Stimulated activated CD4-positive, alpha-beta T cell treated with anti-CD3 and anti-CD28 coated beads, TNF-alpha, amount 100 ng/mL, for 24 hours (primary cell): Measurements from ENCODE around the gene CHST11.
"Not testable (repeated sequence)": the region's sequence is repeated elsewhere in the genome, so short reads cannot be mapped to it uniquely, and the experiment has no call there.

Source experiments
- DNase-seq, 3 experiments: peaks; one replicate each; pipeline ENCODE4 v3.0.0-alpha.2; 2020; ENCODE audit warnings: low read depth in 3 of 3

CHST11 gene

GRCh38 chr12:104564662-104565061 lies 107.9 kb downstream of the CHST11 start:
- not testable (repeated sequence) for DNase-seq

DNA sequence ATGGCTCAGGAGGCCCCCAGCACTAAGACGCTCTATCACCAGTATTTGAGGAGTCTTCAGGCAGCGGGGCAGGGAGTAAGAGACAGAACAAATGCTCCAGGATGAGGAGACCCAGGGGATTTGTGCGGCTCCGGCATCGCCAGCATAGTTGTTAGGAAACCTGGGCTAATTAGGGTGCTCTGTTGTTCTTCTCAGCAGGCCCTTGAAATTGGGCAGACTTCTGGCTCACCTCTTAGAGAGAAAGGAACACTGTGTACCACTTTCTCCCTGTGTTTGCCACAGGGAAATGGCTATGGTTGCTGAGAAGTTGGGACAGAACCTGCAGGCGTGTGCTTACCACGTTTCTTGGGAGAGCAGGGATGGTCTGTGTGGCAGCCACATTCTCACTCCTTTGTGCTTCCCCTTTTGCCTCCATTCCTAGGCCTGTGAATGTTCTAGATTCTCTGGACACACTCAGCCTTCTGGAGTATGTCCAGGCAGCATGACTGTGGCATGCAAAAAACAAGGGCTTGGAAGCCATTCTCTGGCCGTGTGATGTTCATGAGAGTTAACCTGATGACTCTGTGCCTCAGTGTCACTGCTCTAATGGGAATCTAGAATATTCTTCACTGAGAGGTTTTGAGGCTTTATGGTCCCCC lies 109.0 kb downstream of the CHST11 start:
- DNase-seq = no peak

- DNase-seq = peak in 2 of 3 experiments; percentile 18 to 29
These were observed 109.7 kb downstream of the CHST11 start for GRCh38 chr12:104566244-104566993.

DNA sequence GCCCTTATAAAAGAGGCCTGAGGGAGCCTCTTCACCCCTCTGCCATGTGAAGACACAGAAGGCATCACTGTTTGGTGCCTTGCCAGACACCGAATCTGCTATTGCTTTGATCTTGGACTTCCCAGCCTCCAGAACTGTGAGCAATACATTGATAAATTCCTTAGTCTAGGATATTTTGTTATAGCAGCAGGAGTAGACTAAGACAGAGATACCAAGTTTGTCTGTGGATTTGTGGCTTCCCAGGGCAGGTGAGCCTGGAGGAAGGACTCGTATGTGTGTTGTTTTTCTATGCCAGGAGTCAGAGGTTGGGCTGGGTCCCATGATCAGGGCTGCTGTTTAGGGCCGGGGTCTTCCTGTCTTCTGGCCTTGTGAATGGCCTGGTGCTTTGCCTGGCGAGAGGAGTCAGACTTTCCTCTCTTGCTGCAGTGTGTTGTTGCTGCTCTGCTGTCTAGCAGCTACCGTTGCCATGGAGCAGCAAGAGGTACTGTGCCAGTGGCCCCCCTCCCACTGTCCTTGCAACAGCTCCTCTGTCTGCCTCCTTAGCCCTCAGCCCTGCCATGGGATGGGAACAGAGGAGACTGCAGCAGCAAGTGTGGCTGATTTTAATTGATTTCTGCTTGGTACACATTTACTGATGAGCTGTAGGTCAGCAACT lies 111.2 kb downstream of the CHST11 start:
- no peak for DNase-seq

DNA sequence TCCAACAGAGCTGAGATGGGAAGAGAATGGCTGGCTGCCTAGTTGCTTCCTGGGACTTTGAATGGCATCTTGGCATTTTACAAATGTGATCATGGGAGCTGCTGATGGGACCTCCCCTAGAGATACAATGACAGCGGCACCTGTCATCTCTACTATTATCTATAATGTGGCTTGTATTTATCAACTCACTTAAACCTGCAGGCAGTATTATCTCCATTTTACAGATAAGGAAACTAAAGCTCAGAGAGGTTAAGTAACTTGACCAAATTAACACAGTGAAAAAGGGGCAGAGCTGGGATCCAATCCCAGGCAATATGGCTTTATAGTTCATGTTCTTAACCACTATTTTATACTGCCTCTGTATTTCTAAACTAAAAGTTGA lies 111.7 kb downstream of the CHST11 start:
- no peak for DNase-seq

GRCh38 chr12:104568935-104569334 lies 112.2 kb downstream of the CHST11 start:
- DNase-seq = no peak

- DNase-seq = peak in 1 of 3 experiments; percentile 22
These were observed 112.8 kb downstream of the CHST11 start for GRCh38 chr12:104569346-104570173.

DNA sequence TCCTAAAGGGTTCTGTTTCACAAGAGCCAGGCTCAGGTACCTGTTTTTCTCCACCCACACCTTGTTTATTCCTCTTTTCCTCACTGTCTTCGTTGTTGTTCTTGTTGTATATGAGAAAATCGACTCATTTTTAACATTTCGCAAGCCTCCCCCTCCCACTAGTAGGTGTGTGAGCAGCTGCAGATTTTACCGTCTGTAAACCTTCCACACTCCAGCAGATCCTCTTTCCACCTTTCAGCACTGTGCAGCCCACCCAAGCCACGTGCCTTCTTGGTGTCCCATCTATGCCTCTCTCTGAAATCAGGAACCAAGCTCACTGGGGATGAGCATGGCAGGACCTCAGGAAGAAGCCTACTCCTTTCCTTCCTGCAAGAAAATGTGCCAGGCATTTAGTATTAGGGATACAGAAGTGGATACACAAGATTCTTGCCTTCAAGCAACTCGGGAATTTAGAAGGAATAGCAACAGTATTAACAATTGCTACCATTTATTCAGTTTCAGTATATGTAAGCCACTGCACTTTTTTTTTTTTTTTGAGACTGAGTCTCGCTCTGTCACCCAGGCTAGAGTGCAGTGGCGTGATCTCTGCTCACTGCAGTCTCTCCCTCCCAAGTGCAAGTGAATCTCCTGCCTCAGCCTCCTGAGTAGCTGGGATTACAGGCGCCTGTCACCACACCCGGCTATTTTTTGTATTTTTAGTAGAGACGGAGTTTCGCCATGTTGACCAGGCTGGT lies 113.6 kb downstream of the CHST11 start:
- no peak for DNase-seq

DNA sequence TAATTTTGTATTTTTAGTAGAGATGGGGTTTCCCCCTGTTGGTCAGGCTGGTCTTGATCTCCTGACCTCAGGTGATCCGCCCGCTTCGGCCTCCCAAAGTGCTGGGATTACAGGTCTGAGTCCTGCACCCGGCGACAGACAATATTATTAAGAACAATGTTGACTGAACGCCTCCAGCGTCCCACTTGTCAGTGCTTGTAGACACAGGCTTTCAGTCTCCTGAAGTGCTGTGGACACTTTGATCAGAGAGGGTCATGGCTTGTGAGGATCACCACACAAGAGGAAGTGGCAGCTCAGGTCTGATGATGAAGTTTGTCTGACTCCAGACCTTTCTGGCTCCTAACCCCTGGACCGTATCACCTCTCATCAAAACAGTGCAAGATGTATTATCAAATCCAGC lies 114.6 kb downstream of the CHST11 start:
- DNase-seq = no peak

DNA sequence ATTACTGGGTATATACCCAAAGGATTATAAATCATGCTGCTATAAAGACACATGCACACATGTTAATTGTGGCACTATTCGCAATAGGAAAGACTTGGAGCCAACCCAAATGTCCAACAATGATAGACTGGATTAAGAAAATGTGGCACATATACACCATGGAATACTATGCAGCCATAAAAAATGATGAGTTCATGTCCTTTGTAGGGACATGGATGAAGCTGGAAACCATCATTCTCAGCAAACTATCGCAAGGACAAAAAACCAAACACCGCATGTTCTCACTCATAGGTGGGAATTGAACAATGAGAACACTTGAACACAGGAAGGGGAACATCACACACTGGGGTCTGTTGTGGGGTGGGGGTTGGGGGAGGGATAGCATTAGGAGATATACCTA lies 117.6 kb downstream of the CHST11 start:
- DNase-seq = not testable (repeated sequence)

DNA sequence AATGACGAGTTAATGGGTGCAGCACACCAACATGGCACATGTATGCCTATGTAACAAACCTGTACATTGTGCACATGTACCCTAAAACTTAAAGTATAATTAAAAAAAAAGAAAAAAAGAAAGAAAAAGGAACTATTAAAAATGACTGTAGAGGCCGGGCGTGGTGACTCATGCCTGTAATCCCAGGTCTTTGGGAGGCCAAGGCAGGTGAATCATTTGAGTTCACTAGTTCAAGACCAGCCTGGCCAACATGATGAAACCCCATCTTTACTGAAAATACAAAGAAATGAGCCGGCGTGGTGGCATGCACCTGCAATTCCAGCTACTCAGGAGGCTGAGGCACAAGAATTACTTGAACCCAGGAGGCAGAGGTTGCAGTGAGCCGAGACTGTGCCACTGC lies 118.0 kb downstream of the CHST11 start:
- DNase-seq = not testable (repeated sequence)

DNA sequence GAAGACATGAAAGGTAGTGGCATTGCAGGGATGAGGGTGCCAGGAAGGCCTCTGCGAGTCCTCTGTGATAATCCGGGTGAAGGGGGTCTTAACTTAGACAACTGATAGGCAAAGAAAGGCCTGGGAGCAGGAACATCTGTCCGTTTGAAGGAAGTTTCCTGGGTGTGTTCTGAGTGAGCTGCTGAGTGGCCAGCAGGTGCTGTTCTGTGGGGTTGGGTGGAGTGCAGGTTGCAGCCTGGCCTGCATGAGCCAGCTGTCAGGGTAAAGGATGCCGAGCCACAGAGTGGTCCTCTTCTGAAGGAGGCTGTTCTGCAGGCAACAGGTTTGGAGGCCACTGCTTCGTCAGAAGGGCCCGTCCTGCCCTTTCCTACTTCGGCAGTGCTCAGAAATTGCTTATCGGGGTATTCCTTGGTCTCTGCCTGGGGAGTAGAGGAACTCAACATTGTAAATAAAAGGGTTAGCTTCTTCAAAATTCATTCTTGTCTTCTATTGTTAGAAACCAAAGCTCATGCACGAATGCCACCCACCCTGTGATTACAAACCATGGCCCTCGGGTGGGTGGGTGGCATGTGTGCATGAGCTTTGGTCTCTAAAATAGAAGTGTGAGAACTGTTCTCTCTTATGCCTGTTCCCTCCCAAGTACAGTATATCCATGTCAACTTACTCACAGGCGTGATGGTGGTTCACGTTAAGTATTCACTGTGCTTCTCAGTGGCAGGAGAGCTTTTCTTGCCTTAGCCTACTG lies 118.9 kb downstream of the CHST11 start:
- DNase-seq = no peak

GRCh38 chr12:104576187-104576778 lies 119.5 kb downstream of the CHST11 start:
- DNase-seq = no peak

DNA sequence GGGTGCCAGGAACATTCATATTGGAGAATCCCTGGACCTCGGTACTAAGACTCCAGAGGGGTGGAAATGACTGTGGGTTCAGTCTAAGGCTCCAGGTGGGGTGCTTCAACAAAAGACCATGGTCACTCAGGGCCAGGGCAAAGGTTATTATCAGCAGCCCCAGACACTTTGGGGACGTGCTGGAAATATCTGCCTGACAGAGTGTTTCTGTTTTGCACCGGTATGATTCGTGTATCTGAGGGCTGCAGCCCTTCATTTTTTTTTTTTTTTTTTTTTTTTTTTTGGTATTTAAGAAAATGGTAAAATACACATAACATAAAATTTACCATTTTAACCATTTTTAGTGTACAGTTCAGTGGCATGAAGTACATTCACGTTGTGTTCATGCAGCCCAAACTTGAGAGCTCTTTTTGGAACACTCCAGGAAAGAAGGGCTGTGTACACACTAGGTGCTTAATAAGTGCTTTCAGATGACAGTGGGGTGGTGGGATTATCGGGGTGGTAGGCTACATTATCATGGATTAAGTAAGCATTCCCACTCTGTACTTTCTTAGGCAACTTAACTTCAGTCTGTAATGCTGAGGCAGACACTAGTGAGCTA lies 120.3 kb downstream of the CHST11 start:
- no peak for DNase-seq

DNA sequence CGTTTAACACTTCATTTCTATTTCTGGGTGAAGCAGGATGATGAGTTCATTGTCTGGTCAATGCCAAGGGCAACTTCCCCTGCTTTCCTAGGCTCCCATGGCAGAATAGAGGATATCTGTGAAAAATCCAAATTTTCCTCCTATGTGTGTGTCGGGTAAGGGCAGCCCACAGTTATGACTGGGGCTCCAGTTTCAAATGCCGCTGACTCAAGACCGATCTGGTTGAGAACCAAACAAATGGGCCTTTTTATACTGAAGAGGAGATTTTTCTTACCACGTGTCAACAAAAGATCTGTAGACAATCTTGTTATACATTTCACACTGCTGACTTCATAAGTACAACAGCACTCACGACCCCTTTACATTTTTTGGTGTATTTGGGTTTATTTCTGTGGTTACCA lies 120.8 kb downstream of the CHST11 start:
- no peak for DNase-seq

DNA sequence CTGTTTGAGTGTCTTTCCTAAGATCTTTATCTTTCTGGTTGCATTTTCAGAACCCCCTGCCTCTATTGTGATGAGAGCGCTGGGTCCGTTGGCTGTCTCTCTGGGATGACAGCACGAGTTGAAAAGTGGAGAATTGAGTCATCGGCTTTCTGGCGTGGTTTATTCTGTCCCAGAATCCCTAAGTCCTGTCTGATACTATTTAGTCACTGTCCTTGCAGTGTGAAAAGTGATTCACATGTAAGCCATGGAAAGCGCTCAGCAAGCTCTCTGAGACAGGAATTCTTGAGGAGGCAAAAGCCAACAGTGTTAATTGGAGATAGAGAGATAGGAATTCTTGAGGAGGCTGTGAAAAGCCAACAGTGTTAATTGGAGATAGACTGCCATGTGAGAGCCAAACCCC lies 121.7 kb downstream of the CHST11 start:
- peak in 1 of 3 experiments; percentile 27 for DNase-seq

GRCh38 chr12:104579718-104580495 lies 123.2 kb downstream of the CHST11 start:
- no peak for DNase-seq

GRCh38 chr12:104581005-104581570 lies 124.3 kb downstream of the CHST11 start:
- DNase-seq = no peak

- DNase-seq = no peak
These were observed 126.0 kb downstream of the CHST11 start for GRCh38 chr12:104582739-104583138.
